ENCODE results near the gene TNS3. TPM values are rescaled to one million over a fixed set of nuclear protein-coding genes. Genes with fewer than 3 reads are reported as not detected.

TNS3 gene
- total RNA-seq = 14.8 and 17.8 TPM in 2 replicates

DNA sequence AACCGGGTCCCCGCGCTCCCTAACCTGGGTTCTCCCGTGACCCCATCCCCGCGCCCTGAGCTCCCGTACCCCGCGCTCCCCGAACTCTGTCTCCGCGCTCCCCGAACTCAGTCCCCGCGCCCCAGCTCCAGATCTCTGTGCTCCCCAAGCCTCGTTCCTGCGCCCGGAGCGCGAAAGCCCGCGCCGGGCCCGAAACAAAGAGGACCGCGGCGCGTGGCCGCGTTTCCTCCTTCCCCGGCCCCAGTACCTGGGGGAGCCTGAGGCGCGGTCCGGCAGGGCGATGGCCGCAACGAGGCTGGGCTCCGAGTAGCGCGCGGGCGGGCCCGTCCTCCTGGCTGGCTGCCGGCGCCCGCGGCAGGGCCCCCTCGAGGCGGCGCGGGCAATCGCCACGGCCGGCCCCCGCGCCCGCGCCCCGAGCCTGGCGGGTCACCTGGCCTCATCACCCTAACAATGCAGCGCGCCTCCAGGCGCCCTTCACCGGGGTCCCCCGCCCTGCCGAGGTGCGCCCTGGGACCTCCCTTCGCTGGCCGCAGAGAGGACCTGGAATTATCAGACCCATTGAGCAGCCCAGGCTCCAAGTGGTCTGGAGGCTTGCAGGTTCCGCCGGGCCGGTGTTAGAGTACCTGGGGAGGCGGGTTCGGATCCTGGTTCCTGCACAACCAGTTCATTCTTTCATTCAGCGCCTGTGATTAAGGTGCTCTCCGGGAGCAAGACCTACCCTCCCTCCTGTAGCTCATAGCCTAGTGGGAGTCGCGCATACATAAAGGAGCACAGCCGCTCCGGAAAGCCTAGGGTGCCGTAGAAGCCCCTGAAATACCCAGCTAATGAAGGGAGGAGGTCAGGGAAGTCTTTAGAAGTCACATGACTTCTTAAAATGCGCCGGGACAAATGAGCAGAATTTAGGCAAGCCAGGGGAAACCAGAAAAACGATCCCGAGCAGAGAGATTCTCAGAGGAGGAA lies at the start of gene TNS3:
TSS of gene TNS3 (minus strand) at position 308 of the 960 bp plus-strand sequence. CDS start 142,475 bp downstream, outside the sequence.

